Measurements from ENCODE around the gene SMIM15.

Gene SMIM15

DNA sequence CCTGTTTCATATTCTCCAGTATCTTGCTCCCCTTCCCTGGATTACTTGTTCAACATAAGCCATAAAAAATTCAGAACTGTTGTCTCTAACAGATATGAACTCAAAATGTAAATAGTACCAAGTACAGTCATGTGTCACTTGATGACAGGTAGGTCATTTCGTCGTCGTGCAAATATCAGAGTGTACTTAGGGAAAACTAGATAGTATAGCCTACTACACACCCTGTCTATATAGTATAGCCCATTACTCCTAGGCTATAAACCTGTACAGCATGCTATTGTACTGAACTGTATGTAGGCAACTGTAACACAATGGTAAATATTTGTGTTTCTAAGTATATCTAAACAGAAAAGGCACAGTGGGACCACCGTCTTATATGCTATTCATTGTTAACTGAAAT is 39.1 kb downstream of the SMIM15 start:
- no peaks in the 10 kb centered on the region for H3K9me3 ChIP-seq (replicated peaks; ENCODE audit: insufficient read depth, low read length)
- H3K4me2 ChIP-seq (ENCODE audit: low read depth, low read length) = no peak overlapping the region
- no peaks in the 10 kb centered on the region for H3K9me2 ChIP-seq (replicated peaks; ENCODE audit: insufficient read depth, low read length)
- no peaks in the 10 kb centered on the region for H3K36me3 ChIP-seq (replicated peaks; ENCODE audit: insufficient read depth, low read length)
- H4K20me1 ChIP-seq (ENCODE audit: insufficient read depth, low read length) = no peaks in the 10 kb centered on the region
- H3F3A ChIP-seq (ENCODE audit: insufficient read depth, low read length) = no peaks in the 10 kb centered on the region
- no peaks in the 10 kb centered on the region for H3K27me3 ChIP-seq (replicated peaks; ENCODE audit: insufficient read depth, low read length)
- TF ChIP-seq EZH2phosphoT487 (IDR thresholded peaks at IDR 0.05; ENCODE audit: low read length) (no peak), EZH2 (optimal IDR thresholded peaks at IDR 0.05; ENCODE audit: low read depth, low read length) (no peak)
- TF ChIP-seq, protein P1, sequence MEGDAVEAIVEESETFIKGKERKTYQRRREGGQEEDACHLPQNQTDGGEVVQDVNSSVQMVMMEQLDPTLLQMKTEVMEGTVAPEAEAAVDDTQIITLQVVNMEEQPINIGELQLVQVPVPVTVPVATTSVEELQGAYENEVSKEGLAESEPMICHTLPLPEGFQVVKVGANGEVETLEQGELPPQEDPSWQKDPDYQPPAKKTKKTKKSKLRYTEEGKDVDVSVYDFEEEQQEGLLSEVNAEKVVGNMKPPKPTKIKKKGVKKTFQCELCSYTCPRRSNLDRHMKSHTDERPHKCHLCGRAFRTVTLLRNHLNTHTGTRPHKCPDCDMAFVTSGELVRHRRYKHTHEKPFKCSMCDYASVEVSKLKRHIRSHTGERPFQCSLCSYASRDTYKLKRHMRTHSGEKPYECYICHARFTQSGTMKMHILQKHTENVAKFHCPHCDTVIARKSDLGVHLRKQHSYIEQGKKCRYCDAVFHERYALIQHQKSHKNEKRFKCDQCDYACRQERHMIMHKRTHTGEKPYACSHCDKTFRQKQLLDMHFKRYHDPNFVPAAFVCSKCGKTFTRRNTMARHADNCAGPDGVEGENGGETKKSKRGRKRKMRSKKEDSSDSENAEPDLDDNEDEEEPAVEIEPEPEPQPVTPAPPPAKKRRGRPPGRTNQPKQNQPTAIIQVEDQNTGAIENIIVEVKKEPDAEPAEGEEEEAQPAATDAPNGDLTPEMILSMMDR (IDR thresholded peaks at IDR 0.05; ENCODE audit: low read length) = no peak
- H3K4me1 ChIP-seq (ENCODE audit: low read length) = no peaks in the 10 kb centered on the region
- no peak overlapping the region for H3K27ac ChIP-seq (ENCODE audit: low read length)
- H3K9ac ChIP-seq (ENCODE audit: low read length) = no peak overlapping the region
- no peak overlapping the region for H2AFZ ChIP-seq (ENCODE audit: low read length)
- no peak for DNase-seq
- no peak overlapping the region for H3K4me3 ChIP-seq (ENCODE audit: low read length)
- no peaks in the 10 kb centered on the region for H3K79me2 ChIP-seq (ENCODE audit: low read length)

DNA sequence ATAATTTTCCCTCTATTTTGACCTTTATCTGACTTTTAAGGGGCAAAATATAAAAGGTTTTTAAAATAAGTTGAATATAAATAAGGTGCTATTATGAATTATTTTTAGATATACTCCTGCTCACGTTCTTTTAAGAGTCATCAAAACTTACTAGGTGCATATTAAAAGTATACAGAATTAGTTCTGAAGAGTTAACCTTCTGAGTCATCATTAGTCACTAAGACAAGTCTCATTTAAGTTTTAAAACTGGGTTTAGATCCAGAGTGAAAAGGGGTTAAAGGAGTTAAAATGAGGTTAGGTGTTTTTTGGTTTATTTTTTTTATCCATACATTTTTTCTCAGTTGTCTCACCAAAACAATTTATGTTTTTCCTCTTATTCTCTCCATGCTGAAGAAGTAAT is 41.7 kb downstream of the SMIM15 start:
- H3K4me3 ChIP-seq (ENCODE audit: low read length) = no peak overlapping the region
- no peak for DNase-seq
- 0 out of 2 replicates have a peak, but pooled peaks cover 1% of the 10 kb centered on the region for H3K4me1 ChIP-seq (ENCODE audit: low read length)
- no peaks in the 10 kb centered on the region for H3K36me3 ChIP-seq (replicated peaks; ENCODE audit: insufficient read depth, low read length)
- H3K9ac ChIP-seq (ENCODE audit: low read length) = no peak overlapping the region
- no peaks in the 10 kb centered on the region for H3K9me3 ChIP-seq (replicated peaks; ENCODE audit: insufficient read depth, low read length)
- H3K27me3 ChIP-seq (replicated peaks; ENCODE audit: insufficient read depth, low read length) = no peaks in the 10 kb centered on the region
- no peak overlapping the region for H3K27ac ChIP-seq (ENCODE audit: low read length)
- no peak overlapping the region for H2AFZ ChIP-seq (ENCODE audit: low read length)
- H4K20me1 ChIP-seq (ENCODE audit: insufficient read depth, low read length) = no peaks in the 10 kb centered on the region
- H3K9me2 ChIP-seq (replicated peaks; ENCODE audit: insufficient read depth, low read length) = no peaks in the 10 kb centered on the region
- H3K79me2 ChIP-seq (ENCODE audit: low read length) = no peaks in the 10 kb centered on the region
- no peak overlapping the region for H3K4me2 ChIP-seq (ENCODE audit: low read depth, low read length)
- H3F3A ChIP-seq (ENCODE audit: insufficient read depth, low read length) = no peaks in the 10 kb centered on the region
- TF ChIP-seq, protein P1 (IDR thresholded peaks at IDR 0.05; ENCODE audit: low read length) = no peak
- TF ChIP-seq EZH2phosphoT487 (IDR thresholded peaks at IDR 0.05; ENCODE audit: low read length) (no peak), EZH2 (optimal IDR thresholded peaks at IDR 0.05; ENCODE audit: low read depth, low read length) (no peak)

DNA sequence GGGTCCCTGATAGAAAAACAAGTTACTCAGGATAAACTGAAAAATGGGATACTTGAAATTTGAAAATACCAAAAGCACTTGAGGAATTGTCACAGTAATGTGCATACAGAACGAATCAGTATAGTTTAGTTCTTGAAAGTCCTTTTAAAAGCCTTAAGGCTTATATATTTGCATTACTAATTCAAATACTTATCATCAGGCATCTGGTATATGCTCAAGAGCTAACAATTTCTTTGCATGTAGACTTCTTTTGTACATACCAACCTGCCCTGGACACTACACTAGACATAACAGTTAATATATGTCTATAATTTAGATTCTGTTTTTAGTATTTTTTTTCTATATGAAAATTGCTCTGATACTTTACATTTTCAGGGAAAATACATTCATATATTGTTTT is 43.2 kb downstream of the SMIM15 start:
- TF ChIP-seq EZH2phosphoT487 (IDR thresholded peaks at IDR 0.05; ENCODE audit: low read length) (no peak), EZH2 (optimal IDR thresholded peaks at IDR 0.05; ENCODE audit: low read depth, low read length) (no peak)
- TF ChIP-seq, protein P1 (IDR thresholded peaks at IDR 0.05; ENCODE audit: low read length) = no peak

More for the DNA sequence above, 43.2 kb downstream of the SMIM15 start:
- H4K20me1 ChIP-seq (ENCODE audit: insufficient read depth, low read length) = no peaks in the 10 kb centered on the region
- H3K9ac ChIP-seq (ENCODE audit: low read length) = no peak overlapping the region
- no peaks in the 10 kb centered on the region for H3K27me3 ChIP-seq (replicated peaks; ENCODE audit: insufficient read depth, low read length)
- 0 out of 2 replicates have a peak, but pooled peaks cover 4% of the 10 kb centered on the region for H3K4me1 ChIP-seq (ENCODE audit: low read length)
- no peak overlapping the region for H3K27ac ChIP-seq (ENCODE audit: low read length)
- no peaks in the 10 kb centered on the region for H3K9me3 ChIP-seq (replicated peaks; ENCODE audit: insufficient read depth, low read length)
- DNase-seq = no peak
- H3K36me3 ChIP-seq (replicated peaks; ENCODE audit: insufficient read depth, low read length) = no peaks in the 10 kb centered on the region
- no peak overlapping the region for H3K4me3 ChIP-seq (ENCODE audit: low read length)
- no peaks in the 10 kb centered on the region for H3K9me2 ChIP-seq (replicated peaks; ENCODE audit: insufficient read depth, low read length)
- H3F3A ChIP-seq (ENCODE audit: insufficient read depth, low read length) = no peaks in the 10 kb centered on the region
- H2AFZ ChIP-seq (ENCODE audit: low read length) = no peak overlapping the region
- H3K79me2 ChIP-seq (ENCODE audit: low read length) = no peaks in the 10 kb centered on the region
- H3K4me2 ChIP-seq (ENCODE audit: low read depth, low read length) = no peak overlapping the region

Data from MM.1S (cell line).